Osteocyte (in vitro differentiated cells): ENCODE data around the gene PSMD3. TPM values are rescaled to one million over a fixed set of nuclear protein-coding genes. Genes with fewer than 3 reads are reported as not detected.
"Not testable (repeated sequence)": the region's sequence is repeated elsewhere in the genome, so short reads cannot be mapped to it uniquely, and the experiment has no call there.

Source experiments
- DNase-seq: peaks from one replicate; pipeline ENCODE4 v3.0.0; 2021; ENCODE audit warnings: mixed read lengths; ENCODE audit not compliant: unreplicated experiment; ENCODE audit errors: extremely low spot score
- H3K27ac Mint-ChIP-seq: one replicate; pipeline ENCODE4 v1.8.0; 2021; ENCODE audit warnings: mild to moderate bottlenecking, mixed read lengths; ENCODE audit not compliant: unreplicated experiment
- H3K27me3 Mint-ChIP-seq: one replicate; pipeline ENCODE4 v1.8.0; 2021; ENCODE audit warnings: mixed read lengths; ENCODE audit not compliant: unreplicated experiment
- H3K36me3 Mint-ChIP-seq: one replicate; pipeline ENCODE4 v1.8.0; 2021; ENCODE audit warnings: mixed read lengths; ENCODE audit not compliant: unreplicated experiment
- H3K4me1 Mint-ChIP-seq: one replicate; pipeline ENCODE4 v1.8.0; 2021; ENCODE audit warnings: mixed read lengths; ENCODE audit not compliant: unreplicated experiment
- H3K4me3 Mint-ChIP-seq: one replicate; pipeline ENCODE4 v1.8.0; 2021; ENCODE audit warnings: mild to moderate bottlenecking, moderate library complexity, mixed read lengths; ENCODE audit not compliant: unreplicated experiment
- H3K9me3 Mint-ChIP-seq: one replicate; pipeline ENCODE4 v1.8.0; 2021; ENCODE audit warnings: mixed read lengths; ENCODE audit not compliant: unreplicated experiment
- CTCF ChIP-seq: fragments of 200-600 bp; sonication (generic); IDR thresholded peaks from 2 replicates; pipeline ENCODE4 v1.5.0; 2021; ENCODE audit warnings: antibody characterized with exemption, mild to moderate bottlenecking, moderate library complexity
- total RNA-seq: library from RNA; stranded (reverse); gene quantifications from 2 replicates; pipeline ENCODE4 v1.2.1, GENCODE V29; 2021

PSMD3 gene
- total RNA-seq, 1 donor from 2014 or later, result 96.9 TPM

DNA sequence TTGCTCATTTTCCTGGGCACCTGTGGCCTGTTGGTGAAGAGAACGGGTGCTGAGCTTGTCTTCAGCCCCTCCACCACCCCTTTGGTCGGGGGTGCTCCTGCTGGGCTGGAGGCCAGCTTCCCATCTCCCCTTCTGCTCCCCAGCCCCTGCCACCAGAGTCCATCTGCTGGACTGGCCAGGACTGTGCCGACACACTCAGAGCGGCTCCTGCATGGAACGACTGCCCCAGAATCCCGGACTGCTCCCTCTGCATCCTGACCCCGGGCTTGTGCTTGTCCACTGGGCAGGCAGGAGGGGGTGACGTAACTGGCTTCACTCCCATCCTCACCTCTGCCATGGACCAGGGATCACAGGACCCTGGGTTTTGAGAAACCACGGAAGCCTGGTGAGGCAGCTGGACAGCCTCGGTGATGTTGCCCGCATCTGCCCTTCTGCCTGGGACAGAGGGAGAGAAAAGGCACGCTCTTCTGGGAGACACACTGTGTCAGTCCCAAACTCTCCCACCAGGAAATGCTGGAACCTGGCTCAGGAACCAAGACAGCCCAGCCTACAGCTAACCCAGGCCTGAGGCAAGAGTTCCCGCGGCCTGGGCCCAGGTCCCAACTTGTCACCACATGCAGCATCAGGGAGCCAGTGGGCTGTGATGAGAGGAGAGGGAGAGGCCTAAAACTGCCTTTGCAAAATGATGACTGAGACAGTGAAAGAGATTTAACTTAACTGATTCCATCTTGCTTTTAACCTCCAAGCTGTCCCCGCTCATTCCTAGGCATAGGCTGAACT, 33.9 kb upstream of the PSMD3 start:
- Mint-ChIP-seq H3K36me3 (no peaks in the 10 kb centered on the region), H3K4me1 (peaks cover 6% of the 10 kb centered on the region), H3K27ac (no peak overlapping the region), H3K4me3 (no peak overlapping the region), H3K27me3 (peaks cover 3% of the 10 kb centered on the region), H3K9me3 (no peaks in the 10 kb centered on the region)
- DNase-seq, result no peak
- TF ChIP-seq CTCF, result no peak

DNA sequence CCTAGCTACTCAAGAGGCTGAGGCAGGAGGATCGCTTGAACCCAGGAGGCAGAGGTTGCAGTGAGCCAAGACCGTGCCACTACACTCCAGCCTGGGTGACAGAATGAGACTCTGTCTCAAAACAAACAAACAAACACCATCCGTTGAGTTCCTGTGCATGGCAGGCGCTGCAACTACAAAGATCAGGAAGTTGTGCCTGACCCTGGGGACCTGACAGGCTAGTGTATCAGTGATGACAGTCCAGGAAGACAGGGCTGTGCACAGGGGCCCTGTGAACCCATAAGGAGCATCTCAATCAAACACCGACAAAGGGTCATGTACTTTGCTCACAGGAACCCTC, 32.1 kb upstream of the PSMD3 start:
- not testable (repeated sequence) for H3K4me3 Mint-ChIP-seq, H3K27me3 Mint-ChIP-seq, H3K27ac Mint-ChIP-seq, H3K9me3 Mint-ChIP-seq, H3K36me3 Mint-ChIP-seq, DNase-seq
- H3K4me1 Mint-ChIP-seq, result peaks cover 13% of the 10 kb centered on the region

- no peaks in the 10 kb centered on the region for H3K9me3 Mint-ChIP-seq
- H3K4me1 Mint-ChIP-seq, result peaks cover 14% of the 10 kb centered on the region
- TF ChIP-seq CTCF, result no peak
- no peak overlapping the region for H3K4me3 Mint-ChIP-seq
- no peak for DNase-seq
- peaks cover 3% of the 10 kb centered on the region for H3K27me3 Mint-ChIP-seq
- H3K36me3 Mint-ChIP-seq, result no peaks in the 10 kb centered on the region
- H3K27ac Mint-ChIP-seq, result no peak overlapping the region
Measured at GRCh38 chr17:39949028-39949427, 31.6 kb upstream of the PSMD3 start.

- no peak overlapping the region for H3K27ac Mint-ChIP-seq
- H3K4me1 Mint-ChIP-seq, result peaks cover 14% of the 10 kb centered on the region
- H3K4me3 Mint-ChIP-seq, result no peak overlapping the region
- DNase-seq, result no peak
- H3K9me3 Mint-ChIP-seq, result no peaks in the 10 kb centered on the region
- TF ChIP-seq CTCF, result no peak
- H3K36me3 Mint-ChIP-seq, result no peaks in the 10 kb centered on the region
- peaks cover 5% of the 10 kb centered on the region for H3K27me3 Mint-ChIP-seq
Measured at GRCh38 chr17:39950871-39951348, 29.7 kb upstream of the PSMD3 start.

DNA sequence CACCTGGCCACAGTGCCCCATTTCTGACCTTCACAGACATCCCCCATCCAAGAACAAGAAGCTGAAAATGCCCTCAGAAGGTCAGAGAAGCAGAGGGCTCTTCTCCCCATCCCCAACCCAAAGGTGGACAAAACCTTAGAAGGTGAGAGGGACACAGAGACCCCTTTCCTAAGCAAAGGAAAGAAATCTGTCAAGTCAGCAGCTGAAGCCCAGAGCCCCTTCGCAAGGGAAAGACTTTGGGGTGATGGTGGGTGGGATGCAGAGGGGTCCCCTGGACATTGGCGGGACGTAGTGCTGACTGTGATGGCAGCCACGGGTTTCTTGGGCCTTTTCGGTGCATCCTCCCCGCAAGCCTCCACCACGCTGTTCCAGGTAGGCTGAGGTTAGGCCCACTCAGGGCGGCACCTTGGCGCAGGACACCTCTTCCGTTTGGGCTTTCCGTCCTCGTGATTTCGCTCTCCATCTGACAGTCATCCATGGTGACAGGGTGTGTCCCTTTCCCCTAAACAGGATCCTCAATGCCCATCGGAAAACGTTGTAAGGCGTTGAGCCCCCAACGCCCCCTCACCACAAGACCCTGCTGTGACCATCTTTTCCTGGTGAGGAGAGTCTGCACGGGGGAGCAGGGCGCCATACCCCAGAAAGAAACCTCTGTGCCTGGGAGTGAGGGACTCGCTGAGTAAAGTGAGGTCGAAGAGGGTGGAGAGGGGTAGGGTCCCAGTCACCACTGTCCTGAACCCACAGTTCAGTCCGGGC, 28.5 kb upstream of the PSMD3 start:
- H3K9me3 Mint-ChIP-seq, result no peaks in the 10 kb centered on the region
- no peak for DNase-seq
- TF ChIP-seq CTCF, result no peak
- H3K36me3 Mint-ChIP-seq, result no peaks in the 10 kb centered on the region
- H3K4me3 Mint-ChIP-seq, result peak overlapping the region; percentile 62
- peaks cover 2% of the 10 kb centered on the region for H3K27me3 Mint-ChIP-seq
- no peak overlapping the region for H3K27ac Mint-ChIP-seq
- H3K4me1 Mint-ChIP-seq, result peaks cover 14% of the 10 kb centered on the region
